Erythroblast (primary cell): Measurements from ENCODE around the gene CPNE9.

Experiments used
- DNase-seq, 2 experiments: peaks; one replicate each; lab custom pipeline; 2025; lab: John Stamatoyannopoulos, UW
- GATA1 ChIP-seq: IDR thresholded peaks from 2 replicates; pipeline ENCODE4 v1.6.1; 2011; ENCODE audit warnings: low read depth, mild to moderate bottlenecking, control low read depth, low read length, moderate library complexity
- POLR2A ChIP-seq: IDR thresholded peaks from 2 replicates; pipeline ENCODE4 v1.6.1; 2011; ENCODE audit warnings: mild to moderate bottlenecking, low read length

Gene CPNE9, protein sequence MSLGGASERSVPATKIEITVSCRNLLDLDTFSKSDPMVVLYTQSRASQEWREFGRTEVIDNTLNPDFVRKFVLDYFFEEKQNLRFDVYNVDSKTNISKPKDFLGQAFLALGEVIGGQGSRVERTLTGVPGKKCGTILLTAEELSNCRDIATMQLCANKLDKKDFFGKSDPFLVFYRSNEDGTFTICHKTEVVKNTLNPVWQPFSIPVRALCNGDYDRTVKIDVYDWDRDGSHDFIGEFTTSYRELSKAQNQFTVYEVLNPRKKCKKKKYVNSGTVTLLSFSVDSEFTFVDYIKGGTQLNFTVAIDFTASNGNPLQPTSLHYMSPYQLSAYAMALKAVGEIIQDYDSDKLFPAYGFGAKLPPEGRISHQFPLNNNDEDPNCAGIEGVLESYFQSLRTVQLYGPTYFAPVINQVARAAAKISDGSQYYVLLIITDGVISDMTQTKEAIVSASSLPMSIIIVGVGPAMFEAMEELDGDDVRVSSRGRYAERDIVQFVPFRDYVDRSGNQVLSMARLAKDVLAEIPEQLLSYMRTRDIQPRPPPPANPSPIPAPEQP

DNA sequence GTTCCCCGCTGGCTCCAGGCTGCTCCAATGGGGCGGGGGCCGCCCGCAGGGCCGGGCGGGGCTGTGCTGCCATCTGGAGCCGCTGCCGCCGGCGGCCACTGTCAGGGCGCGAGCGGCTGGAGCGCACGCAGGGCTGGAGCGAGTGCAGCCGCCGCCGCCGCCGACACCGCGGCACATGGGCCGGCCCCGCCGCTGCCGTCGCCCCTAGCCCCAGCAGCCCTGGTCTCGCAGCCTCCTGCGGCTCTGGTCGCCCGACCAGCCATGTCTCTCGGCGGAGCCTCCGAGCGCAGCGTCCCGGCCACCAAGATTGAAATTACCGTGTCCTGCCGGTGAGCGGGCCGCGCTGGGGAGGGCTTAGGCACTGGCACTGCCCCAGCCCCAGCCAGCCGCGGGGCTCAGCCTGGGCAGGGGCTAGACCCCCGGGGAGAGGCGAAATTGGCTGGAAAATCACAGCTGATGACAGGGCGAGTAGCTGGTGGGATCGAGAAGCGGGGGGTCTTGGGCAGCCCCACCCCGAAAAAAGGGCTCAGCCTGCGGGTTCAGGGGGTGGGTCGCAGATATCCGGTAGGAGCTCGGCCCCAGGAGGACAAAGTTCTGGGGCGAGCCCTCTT is at the start of gene CPNE9:
TSS of gene CPNE9 (plus strand) at position 98 of the 611 bp plus-strand sequence. CDS start at position 262, 164 bp downstream.
- DNase-seq, result no peak
- no peak for TF ChIP-seq GATA1
- no peak for TF ChIP-seq POLR2A

DNA sequence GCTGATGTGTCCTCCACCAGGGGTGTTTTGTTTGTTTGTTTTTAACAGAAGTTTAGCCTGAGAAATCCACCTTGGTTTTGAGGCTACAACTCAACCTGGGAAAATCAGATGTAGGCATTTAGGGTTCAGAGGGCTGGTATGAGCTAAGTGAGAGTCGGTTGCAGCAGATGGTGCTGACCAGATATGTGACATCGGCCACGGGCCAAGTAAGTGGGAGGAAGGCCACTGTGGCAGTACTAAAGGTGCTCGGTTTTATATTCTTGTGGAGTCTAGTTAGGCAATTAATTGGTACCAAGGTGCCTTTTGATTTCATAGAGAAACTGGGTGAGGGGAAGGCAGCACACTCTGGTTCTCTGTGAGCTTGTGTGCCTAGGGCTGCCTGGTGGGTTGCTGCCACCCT is 43.8 kb upstream of the CPNE9 start:
- TF ChIP-seq GATA1, result no peak
- DNase-seq, result no peak

DNA sequence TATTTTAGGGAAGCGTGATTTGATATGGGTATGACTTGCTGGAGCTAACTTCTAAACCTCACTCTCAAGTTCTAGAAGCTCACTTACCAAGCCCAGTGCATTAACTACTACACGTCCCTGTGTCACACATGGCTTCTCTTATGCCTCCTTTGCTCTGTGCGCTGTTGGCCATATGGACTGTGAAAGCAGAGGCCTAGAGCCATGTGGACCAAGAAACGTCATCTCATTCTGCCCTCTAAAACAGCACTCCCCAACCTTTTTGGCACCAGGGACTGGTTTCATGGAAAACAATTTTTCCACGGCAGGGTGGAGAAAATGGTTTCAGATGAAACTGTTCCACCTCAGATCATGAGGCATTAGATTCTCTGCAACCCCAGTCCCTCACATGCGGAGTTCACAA is 42.7 kb upstream of the CPNE9 start:
- DNase-seq, result no peak
- TF ChIP-seq GATA1, result no peak
- no peak for TF ChIP-seq POLR2A

DNA sequence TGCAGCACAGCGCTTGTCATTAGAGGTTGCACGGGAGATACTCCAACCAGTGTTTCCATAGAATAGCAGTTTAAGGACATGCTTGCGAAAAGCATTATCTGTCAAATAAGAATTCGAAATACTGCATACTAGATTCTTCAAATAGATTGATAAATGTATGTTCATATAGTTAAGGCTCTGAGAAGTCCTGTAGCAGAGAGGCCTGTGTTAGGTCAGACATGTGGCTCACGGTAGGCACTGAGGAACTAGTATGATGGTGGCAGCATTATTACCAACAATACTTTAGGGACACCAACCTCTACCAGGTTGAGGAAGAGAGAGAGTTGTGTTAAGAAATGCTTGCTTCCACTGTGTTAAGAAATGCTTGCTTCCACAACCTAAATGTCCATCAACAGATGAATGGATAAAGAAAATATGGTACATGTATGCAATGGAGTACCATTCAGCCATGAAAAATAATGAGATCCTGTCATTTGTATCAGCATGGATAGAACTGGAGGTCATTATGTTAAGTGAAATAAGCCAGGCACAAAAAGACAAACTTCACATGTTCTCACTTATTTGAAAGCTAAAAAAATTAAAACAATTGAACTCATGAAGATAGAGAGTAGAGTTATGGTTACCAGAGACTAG is 39.4 kb upstream of the CPNE9 start:
- TF ChIP-seq POLR2A (no peak), GATA1 (no peak)

DNA sequence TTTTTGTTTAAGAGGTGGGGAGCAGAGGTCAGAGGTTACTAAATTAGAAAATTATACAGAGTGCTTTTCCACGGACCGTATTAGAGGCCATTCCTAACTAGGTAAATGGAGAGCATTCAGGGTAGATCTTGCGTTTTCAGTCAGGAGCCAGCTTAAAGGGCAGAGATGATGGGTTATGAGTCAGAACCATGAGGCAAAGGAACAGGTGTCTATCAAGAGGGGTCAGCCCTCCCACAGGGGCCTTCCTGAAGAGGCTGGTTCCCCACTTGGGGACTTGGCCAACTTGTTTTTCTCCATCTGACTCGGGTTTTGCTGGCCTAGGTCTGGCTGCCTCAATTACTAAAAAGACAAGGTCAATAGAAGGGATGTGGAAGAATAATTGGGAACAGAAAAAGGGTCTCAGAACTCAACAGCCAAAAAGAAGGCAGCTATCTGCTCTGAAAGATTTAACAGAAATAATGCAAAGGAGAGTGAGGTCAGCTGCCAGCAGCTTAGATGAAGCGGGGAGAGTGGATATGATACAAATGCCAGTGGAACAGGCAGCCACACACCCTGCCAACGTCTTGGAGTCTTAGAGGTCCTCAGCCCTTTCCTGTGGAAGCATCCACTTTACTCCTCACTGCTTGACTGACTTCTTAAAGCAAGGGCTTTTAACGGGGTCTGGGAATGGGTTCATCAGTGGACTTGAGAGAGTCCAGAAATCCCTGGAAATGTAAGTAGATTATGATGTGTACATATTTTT is 36.8 kb upstream of the CPNE9 start:
- no peak for DNase-seq
- TF ChIP-seq POLR2A (no peak), GATA1 (no peak)

More for the DNA sequence above, 39.4 kb upstream of the CPNE9 start:
- DNase-seq, result no peak

DNA sequence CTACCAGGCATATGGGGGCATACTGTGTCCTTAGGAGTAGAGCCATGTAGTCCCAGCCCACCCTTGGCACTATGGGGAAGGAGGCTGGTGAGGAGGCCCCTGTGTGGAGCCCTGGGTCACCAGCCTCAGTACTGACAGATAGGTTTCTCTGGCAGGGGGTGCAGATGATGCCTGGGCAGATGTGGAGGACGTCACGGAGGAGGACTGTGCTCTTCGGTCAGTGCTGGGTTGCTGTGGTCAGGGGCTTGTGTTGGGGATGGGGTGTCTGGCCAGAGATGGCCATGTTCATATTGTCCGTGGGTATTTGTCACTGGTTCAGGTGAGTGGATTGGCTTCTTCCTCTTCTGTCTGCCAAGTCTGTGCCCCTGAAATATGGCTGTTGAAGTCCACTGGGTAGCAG is 34.4 kb upstream of the CPNE9 start:
- DNase-seq, result no peak
- TF ChIP-seq GATA1 (no peak), POLR2A (no peak)

DNA sequence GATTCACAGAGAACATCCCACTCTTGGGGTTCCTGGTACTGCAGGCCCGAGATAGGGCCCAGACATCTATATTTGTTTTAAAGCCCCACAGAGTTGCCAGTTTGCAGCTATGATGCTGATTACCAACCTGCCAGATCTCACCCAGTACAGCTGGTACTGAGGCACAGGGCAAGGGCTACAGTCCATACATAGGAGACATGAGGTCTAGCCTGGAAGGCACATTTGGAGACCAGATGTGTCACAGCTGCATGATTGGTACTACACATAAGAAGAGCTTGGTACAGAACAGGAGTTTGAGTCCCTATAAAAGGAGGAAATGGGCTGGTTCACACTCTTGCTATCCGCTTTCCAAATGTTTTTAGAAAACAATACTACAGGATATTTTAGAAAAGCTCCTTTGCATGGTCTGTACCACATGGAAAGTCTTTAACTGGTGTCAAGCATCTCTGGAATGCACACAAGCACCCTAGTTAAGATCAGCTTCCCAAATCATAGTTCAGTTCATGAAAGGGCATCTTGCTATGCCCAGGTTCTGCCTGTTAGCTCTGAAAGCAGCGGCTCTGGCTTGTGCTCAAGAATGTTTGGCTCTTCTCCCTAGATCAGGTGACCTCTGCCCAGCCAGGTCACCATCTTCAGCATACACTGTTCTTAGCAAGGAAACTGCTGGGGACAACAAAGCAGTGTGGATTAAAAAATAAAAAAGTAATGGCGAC is 33.8 kb upstream of the CPNE9 start:
- no peak for DNase-seq
- TF ChIP-seq GATA1, result no peak
- TF ChIP-seq POLR2A, result no peak

DNA sequence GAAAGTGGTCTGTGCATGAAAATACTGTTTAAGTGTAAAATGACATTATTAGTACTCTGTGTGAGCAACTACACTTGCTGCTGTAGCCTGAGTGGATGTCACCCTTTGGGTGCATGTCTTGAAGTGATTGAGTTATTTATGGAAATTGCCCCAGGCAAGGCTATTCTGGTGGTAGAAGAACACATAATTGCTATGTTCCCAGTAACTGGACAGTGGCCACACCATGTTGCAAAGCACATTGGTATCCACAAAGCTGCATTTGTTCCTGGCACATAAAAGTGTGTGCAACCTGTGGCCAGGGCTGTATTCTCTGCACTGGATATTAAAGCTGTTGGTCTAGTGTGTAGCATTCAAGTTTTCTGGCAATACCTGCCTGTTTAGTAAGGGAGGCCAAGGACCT is 30.6 kb upstream of the CPNE9 start:
- DNase-seq, result no peak
- TF ChIP-seq POLR2A (no peak), GATA1 (no peak)

DNA sequence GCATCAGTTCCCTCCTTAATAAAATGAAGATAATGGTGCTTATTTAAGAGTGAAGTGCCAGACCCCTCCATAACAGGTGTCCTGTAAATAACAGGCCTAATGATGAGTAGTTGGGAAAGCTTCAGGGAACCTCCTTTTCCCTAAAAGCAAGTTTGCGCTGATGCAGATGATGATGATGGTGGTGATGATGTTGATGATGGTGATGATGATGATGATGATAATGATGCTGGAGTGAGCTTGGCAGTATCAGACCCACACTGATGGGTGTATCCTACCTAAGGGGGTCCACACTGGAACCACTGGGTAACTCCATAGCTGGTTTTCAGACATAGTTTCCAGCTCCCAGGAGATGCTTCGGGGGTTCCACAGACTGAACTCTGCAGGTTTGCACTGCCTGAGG is 29.9 kb upstream of the CPNE9 start:
- no peak for DNase-seq
- TF ChIP-seq GATA1 (no peak), POLR2A (no peak)

DNA sequence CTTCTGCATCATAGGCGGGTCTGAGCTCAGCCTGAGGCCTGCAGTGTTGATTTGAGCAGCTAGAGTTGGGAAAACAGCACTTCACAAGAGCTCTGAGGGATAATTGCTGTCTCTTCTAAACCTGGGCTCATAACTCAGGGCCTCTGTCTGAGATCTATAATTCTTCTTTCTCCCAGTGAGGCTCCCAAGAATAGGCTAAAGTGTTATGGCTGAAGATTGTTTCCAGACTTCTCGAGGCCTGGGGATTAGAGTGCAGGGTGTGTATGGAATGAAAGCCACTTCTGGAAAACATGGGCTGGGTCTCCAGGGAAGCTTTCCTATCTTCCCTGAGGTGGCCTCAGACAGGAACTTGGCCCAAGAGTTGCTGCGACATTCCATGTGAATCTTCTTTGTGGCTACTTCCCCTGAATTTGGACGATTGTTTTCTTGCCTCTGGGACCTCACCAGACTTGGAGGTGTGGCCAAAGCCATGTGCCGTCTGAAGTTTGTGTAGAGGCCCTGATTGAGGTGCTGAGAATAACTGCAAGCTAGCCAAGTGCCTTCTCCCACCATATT is 27.8 kb upstream of the CPNE9 start:
- DNase-seq, result no peak
- TF ChIP-seq GATA1, result no peak
- TF ChIP-seq POLR2A, result no peak

DNA sequence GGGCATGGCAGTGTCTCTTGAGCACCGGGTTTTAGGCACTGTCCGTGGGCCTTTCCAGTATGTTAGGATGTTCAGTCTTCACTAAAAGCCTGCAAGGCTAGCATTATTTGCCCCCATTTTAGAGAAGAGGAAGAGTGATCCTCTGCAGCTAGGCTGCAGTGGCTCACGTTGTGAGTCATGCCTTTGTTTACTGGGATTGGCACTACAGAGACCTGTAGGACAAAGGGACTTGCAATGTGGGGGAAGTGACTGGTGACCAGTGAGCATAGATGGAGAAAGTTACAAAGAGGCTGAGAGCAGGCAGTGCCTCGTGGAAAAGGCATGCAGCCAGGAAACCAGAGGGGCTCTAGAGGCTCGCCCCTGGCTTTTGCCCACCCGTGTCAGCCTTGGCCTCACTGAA is 26.8 kb upstream of the CPNE9 start:
- TF ChIP-seq POLR2A (no peak), GATA1 (no peak)
- no peak for DNase-seq

DNA sequence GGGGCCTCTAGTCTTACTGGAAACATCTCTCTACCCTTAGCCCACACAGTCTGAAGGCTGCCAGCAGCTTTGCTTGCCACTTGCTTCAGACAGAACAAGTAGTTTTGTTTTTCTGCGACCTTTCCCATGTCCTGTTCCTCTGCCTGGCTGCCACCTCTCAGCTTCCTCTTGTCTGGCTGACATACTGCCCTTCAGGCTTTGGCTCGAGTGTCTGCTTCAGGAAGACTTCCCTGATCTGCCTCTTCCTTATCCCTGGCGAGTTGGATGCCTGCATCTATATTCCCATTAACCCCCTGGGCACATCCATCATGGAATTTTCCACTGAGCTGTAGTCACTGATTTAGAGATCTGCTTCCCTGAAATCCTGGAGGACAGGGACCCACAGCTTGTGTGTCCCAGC is 25.1 kb upstream of the CPNE9 start:
- TF ChIP-seq GATA1 (no peak), POLR2A (no peak)

More for the DNA sequence above, 25.1 kb upstream of the CPNE9 start:
- DNase-seq, result no peak
